CD4-positive, alpha-beta T cell treated with Interleukin-6 for 4 hours (primary cell): Measurements from ENCODE around the gene RPTOR.
A peak's percentile ranks its signal among the peaks of the same experiment; 100 is the strongest.

Source experiments
- DNase-seq: peaks from one replicate; pipeline ENCODE4 v3.0.0-alpha.2; 2020; ENCODE audit warnings: mixed read lengths

The RPTOR gene

GRCh38 chr17:80822700-80823410, 278.2 kb downstream of the RPTOR start:
- no peak for DNase-seq

GRCh38 chr17:80824549-80825470, 280.2 kb downstream of the RPTOR start:
- no peak for DNase-seq

GRCh38 chr17:80825471-80826345, 281.1 kb downstream of the RPTOR start:
- DNase-seq = no peak

GRCh38 chr17:80826346-80826954, 281.8 kb downstream of the RPTOR start:
- no peak for DNase-seq

- DNase-seq = peak; percentile 50
These were observed 282.5 kb downstream of the RPTOR start for GRCh38 chr17:80826955-80827645.

GRCh38 chr17:80827646-80828643, 283.3 kb downstream of the RPTOR start:
- no peak for DNase-seq

- DNase-seq = no peak
These were observed 284.7 kb downstream of the RPTOR start for GRCh38 chr17:80829166-80829813.

- no peak for DNase-seq
These were observed 285.6 kb downstream of the RPTOR start for GRCh38 chr17:80830020-80830780.

GRCh38 chr17:80831491-80831890, 286.9 kb downstream of the RPTOR start:
- no peak for DNase-seq

- no peak for DNase-seq
These were observed 287.6 kb downstream of the RPTOR start for GRCh38 chr17:80832266-80832676.

- peak; percentile 84 for DNase-seq
These were observed 288.4 kb downstream of the RPTOR start for GRCh38 chr17:80832888-80833583.

- no peak for DNase-seq
These were observed 289.6 kb downstream of the RPTOR start for GRCh38 chr17:80833952-80834892.

GRCh38 chr17:80834893-80835275, 290.2 kb downstream of the RPTOR start:
- no peak for DNase-seq

- no peak for DNase-seq
These were observed 291.4 kb downstream of the RPTOR start for GRCh38 chr17:80835816-80836657.

- no peak for DNase-seq
These were observed 292.0 kb downstream of the RPTOR start for GRCh38 chr17:80836658-80836965.

GRCh38 chr17:80836971-80837481, 292.4 kb downstream of the RPTOR start:
- no peak for DNase-seq
